ENCODE measurements around the gene UBA52.

The UBA52 gene

GRCh38 chr19:18606281-18607225 lies 34.9 kb downstream of the UBA52 start, which contains the start of gene CRLF1:
CRLF1 (minus strand) TSS chr19:18606799; CDS start chr19:18606656, 143 bp downstream.
- TF ChIP-seq CTCF (conservative IDR thresholded peaks at IDR 0.05; ENCODE audit: low read depth, low read length) = no peak
- DNase-seq (ENCODE audit: low read depth) = no peak
- no peak within 1 kb of the TSS for H3K4me3 ChIP-seq (ENCODE audit: low read length)

- H3K4me3 ChIP-seq (ENCODE audit: low read length) = no peak overlapping the region
- no peak for DNase-seq (ENCODE audit: low read depth)
- no peak for TF ChIP-seq CTCF (conservative IDR thresholded peaks at IDR 0.05; ENCODE audit: low read depth, low read length)
Observed at GRCh38 chr19:18607226-18608101, 35.8 kb downstream of the UBA52 start.

GRCh38 chr19:18608102-18608804 lies 36.6 kb downstream of the UBA52 start:
- no peak for DNase-seq (ENCODE audit: low read depth)
- no peak overlapping the region for H3K4me3 ChIP-seq (ENCODE audit: low read length)
- TF ChIP-seq CTCF (conservative IDR thresholded peaks at IDR 0.05; ENCODE audit: low read depth, low read length) = no peak

- no peak for TF ChIP-seq CTCF (conservative IDR thresholded peaks at IDR 0.05; ENCODE audit: low read depth, low read length)
- no peak overlapping the region for H3K4me3 ChIP-seq (ENCODE audit: low read length)
- no peak for DNase-seq (ENCODE audit: low read depth)
Observed at GRCh38 chr19:18608805-18609716, 37.4 kb downstream of the UBA52 start.

- no peak for TF ChIP-seq CTCF (conservative IDR thresholded peaks at IDR 0.05; ENCODE audit: low read depth, low read length)
- H3K4me3 ChIP-seq (ENCODE audit: low read length) = no peak overlapping the region
- no peak for DNase-seq (ENCODE audit: low read depth)
Observed at GRCh38 chr19:18609717-18610051, 38.0 kb downstream of the UBA52 start.

GRCh38 chr19:18610245-18610555 lies 38.5 kb downstream of the UBA52 start:
- no peak for DNase-seq (ENCODE audit: low read depth)
- H3K4me3 ChIP-seq (ENCODE audit: low read length) = no peak overlapping the region
- no peak for TF ChIP-seq CTCF (conservative IDR thresholded peaks at IDR 0.05; ENCODE audit: low read depth, low read length)

All from retinal pigment epithelial cell (primary cell).